Embryonic facial prominence (tissue), 1 donor: ENCODE measurements around the gene OPCML.

ENCODE experiments used
- DNase-seq: peaks from one replicate; pipeline ENCODE4 v3.0.0-alpha.2; 2016; ENCODE audit errors: extremely low spot score

The OPCML gene

DNA sequence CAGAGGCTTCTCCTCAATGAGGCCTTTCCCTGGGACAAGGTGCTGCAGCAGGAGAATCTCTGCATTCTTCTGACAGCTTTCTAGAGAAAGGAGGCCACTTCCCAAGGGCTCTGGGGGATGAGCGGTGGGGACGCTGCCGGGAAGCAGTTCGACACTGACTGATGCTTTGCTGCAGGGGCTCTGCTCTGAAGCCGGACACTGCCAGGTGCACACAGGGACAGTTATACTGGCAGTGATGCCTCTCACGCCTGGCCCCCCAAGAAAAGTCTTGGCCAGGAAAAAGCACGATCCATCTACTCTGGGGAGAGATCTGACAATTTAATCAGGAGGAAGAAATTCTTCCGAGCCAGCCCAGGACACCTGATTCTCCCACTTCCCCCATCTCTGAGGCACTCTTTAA, 456.9 kb downstream of the OPCML start:
- DNase-seq: no peak

- no peak for DNase-seq
These were observed 459.3 kb downstream of the OPCML start for GRCh38 chr11:133072858-133073582.

GRCh38 chr11:133072378-133072777, 459.9 kb downstream of the OPCML start:
- no peak for DNase-seq

- no peak for DNase-seq
These were observed 461.5 kb downstream of the OPCML start for GRCh38 chr11:133070791-133071190.

DNA sequence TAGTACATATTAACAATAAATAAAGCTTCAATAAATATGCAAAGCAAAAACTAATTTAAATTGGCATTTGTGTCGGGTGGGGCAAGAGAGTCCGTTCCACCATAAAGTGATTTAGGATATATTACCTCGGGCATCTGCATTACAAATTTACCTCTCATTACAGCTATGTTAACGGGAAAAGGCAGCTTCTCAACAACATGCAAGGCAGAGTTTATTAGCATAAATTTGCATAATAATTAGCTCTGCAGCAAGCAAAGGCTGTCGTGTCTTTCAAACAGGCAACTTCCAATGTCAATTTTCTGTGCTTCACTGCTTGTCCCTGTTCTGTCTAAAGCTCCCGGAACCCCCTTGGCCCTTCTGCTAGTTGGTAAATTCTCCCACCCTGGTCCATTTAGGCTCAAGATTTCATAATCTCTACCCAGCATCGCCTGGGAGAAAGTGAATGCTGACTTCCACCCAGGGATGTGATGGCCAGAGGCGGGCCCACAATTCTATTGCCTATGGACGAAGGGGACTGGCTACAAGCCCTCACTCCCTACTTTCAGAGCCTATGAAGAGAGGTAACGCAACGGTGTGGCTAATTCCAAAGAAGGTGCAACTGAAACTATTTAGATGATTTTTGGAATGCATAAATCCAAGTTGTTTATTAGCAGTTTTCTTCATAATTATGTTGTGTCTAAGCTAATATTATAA, 462.1 kb downstream of the OPCML start:
- no peak for DNase-seq

DNA sequence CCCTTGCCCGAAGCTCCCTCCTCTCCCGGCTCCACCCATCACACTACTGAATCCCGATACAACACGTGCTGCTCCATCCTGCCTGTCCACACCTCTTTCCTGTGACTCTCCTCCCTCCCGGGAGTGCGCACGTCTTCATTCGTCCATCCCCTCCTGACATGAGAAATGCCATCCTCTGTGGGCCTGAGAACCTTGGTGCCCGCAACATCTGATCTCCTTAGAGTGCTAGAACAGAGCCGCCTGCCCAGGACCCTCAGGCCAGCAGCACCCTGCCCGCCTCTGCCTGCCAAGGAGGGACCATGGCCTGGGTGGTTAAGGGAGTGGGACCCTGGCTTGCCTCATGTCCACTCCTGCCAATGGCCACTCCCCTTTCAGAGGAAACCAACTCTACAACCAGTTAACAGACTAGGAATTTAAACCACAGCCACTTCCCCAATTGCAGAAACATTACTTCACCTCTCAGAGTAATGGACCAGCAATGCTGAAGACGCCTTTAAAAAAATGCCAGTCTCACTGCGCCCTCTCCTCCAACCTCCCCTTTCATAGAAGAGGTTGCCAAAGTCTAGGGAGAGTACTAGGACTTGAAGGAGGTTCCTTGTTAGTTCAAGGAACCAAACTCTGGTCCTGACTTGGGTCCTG, 466.3 kb downstream of the OPCML start:
- no peak for DNase-seq

DNA sequence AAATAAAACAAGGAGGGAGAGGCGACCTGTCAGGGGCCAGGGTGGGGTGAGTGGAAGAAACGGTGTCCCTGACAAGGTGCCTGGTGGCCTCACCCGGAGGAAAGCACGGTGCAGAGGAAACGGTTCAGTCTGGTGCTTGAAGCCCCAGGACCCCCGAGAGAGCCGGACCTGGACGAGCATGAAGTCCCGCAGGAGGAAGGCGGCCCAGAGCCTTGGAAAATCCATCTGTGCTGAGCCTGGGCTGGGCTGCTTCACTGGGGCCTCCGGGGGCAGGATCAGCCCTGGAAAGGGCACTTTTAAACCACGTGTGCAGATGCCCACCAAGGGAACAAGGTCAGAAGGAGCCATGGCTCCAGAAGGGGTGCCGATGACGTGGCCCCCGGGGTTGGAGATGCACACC, 467.3 kb downstream of the OPCML start:
- no peak for DNase-seq

DNA sequence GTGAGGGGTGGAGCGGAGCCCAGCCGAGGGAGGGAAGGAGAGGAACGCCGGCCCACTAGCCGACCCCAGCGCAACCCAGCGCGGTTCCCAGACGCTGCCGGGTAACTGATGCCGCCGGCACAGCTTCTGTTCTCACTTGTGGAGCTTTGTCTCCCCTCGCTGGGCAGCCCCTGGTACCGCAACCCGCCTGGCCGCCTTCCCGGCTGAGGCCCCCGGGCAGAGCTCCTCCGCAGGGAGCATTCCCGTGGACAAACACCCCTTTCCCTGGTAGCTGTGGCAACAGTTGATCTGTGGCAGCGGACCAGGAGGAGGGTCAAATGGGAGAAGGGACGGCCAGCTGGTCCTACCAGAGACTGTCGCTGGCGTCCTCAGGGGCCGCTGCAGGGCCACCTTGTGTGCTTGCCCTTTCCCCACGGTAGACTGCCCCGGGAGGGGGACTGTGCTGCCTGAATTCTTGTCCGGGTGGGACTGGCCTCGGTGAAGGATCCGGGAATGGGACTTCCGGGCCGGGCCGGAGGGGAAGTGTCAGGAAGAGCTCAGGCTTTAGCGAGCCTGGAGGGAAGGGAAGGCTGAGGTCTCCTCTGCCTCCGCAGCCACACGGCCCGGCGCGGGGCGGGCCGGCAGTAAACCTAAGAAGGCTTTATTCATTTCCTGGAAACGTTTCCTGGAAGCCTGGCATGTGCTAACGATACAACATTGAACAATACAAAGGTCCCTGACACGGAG, 468.0 kb downstream of the OPCML start:
- peak; percentile 46 for DNase-seq

GRCh38 chr11:133058501-133058900, 473.8 kb downstream of the OPCML start:
- DNase-seq: no peak

DNA sequence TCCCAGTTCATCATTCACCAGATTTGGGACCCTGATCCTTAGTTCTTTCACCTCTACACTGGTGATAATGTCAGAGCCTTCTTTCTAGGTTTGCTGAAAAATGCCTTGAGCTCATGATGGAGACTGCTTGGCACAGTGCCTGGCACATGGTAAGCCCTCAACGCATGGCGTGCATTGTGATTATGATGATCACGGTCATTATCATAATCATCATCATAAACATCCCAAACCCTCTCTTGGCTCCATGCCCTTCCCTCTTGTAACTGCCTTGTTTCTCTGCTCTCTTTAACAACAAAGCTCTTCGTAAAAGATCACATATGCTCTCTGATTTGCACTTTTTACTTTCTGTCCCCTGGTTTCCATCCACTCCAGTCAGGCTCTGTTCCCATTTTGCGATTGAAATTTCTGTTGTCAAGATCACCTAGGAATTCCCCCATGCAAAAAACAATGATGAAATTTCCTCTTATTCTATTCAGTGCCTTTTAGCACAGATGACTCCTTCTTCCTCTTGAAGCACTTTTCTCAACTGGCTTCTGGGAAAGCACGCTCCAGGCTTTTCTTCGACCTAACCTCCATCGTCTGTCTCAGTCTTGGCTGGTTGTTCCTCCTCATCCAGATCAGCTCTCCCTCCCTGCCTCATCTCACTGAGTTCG, 479.1 kb downstream of the OPCML start:
- DNase-seq: no peak

GRCh38 chr11:133052537-133052936, 479.8 kb downstream of the OPCML start:
- no peak for DNase-seq

DNA sequence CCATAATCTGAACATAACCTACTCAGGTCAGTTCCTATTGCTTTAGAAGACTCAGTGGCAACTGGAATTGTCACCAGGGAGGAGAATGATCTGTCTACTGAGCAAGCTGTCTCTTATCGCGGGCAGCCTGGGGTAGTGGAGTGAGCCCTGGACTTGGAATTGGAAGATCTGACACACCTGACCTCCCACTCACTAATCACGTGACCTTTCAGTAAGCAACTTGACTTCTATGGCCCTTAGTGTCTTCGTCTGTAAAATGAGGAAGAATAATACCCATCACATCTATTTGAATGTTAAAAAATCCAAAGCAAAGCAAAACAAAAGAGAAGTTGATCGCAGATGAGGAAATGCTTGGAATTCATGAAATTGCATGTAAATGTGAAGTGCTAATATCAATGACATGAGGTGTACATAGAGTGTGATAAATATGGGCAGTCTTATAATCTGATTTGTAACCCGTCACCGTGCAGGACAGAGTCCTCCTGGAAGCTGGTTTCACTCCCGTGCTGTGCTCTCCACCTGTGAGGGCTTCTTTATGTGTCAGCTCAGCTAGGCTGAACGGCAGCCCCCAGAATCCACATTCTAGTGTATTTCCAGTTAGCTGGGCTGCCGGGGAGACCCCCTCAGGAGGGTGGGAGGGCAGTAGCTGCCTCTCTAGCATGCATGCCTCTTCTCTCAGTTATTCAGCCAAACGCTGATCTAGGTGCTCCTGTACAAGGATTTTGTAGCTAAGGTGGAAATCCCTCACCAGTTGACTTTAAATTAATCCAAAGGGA, 482.9 kb downstream of the OPCML start:
- DNase-seq: no peak

DNA sequence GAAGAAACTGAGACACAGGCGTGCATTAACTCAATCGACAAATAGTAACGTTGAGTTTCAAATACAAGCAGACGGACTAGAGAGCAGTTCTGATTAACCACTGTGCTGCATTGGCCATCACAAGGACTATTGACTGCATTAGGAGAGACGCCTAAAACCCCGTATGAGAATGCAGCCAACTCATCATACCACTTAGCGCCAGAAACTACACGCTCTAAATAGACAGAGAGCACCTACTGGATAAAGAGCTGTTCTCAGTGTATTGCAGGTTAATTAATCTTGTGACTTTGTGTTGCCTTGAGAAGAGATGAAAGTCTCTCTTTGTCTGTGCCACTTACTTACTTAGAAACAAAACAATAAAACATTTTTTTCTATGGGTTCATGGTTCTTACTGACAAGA, 484.0 kb downstream of the OPCML start:
- no peak for DNase-seq

- DNase-seq: no peak
These were observed 484.6 kb downstream of the OPCML start for GRCh38 chr11:133047771-133048115.

- DNase-seq: no peak
These were observed 485.1 kb downstream of the OPCML start for GRCh38 chr11:133047036-133047770.

- DNase-seq: no peak
These were observed 486.0 kb downstream of the OPCML start for GRCh38 chr11:133046252-133046651.

GRCh38 chr11:133041928-133042882, 490.1 kb downstream of the OPCML start:
- DNase-seq: no peak

DNA sequence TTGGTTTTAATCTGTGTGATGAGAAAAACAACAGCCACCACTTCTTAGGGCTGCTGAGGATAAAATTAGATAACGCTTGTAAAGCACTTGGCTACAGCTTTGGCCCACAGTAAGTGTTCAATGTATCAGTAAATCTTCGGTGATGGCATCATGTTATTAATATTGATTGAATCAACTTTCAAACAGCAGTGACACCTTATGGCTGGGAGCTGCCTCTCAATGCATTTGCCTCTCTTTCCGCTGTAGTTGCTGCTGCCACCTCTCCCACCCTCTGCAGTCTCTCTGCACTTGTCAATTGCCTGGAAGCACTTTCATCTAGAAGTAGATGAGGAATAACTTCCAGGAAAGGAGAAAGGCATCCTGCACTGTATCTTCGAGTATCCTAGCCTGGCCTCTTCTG, 491.1 kb downstream of the OPCML start:
- DNase-seq: no peak

GRCh38 chr11:133040289-133040900, 491.9 kb downstream of the OPCML start:
- no peak for DNase-seq
